ENCODE measurements around the gene TMBIM6. TPM values are rescaled to one million over a fixed set of nuclear protein-coding genes. Genes with fewer than 3 reads are reported as not detected.

Gene TMBIM6
- total and polyA plus RNA-seq, 7 donors = 93.7 to 384 (median 201) TPM

DNA sequence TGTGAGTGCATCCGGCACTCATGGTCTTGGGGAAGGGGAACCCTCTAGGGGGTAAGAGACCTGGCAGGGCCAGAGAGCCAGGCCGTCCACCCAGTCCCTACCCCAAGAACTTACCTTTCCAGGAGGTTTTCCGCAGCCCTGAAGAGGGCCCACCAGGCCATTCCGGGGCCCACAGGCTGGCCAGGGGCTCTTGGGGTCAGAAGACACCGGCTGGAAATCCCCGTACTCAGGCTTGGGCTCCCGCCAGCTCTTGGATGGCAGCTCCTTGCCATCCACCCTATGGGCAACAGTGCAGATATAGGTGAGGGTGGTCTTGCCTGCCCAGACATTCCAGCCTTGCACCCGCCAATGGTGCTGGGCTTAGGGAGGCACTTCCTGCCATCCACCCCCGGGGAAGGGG, 52.3 kb downstream of the TMBIM6 start:
- DNase-seq = peak; percentile 63
- Histone ChIP-seq H3K27me3 (no peaks in the 10 kb centered on the region), H3K4me3 (no peak overlapping the region), H3K4me1 (peaks cover 0 to 6% (median 0%) of the 10 kb centered on the region in 4 donors), H3K36me3 (peaks cover 0 to 55% (median 22%) of the 10 kb centered on the region in 4 donors), H3K27ac (no peak overlapping the region), H3K9me3 (no peaks in the 10 kb centered on the region)
- WGBS, 2 donors = 92 to 94% methylated on average over 9 of the region's 9 CpGs
- TF ChIP-seq EP300 (IDR thresholded peaks at IDR 0.05) (no peak), POLR2AphosphoS5 (IDR thresholded peaks at IDR 0.05) (no peak), POLR2A (IDR thresholded peaks at IDR 0.05) (no peak)
- TF ChIP-seq, protein P1, sequence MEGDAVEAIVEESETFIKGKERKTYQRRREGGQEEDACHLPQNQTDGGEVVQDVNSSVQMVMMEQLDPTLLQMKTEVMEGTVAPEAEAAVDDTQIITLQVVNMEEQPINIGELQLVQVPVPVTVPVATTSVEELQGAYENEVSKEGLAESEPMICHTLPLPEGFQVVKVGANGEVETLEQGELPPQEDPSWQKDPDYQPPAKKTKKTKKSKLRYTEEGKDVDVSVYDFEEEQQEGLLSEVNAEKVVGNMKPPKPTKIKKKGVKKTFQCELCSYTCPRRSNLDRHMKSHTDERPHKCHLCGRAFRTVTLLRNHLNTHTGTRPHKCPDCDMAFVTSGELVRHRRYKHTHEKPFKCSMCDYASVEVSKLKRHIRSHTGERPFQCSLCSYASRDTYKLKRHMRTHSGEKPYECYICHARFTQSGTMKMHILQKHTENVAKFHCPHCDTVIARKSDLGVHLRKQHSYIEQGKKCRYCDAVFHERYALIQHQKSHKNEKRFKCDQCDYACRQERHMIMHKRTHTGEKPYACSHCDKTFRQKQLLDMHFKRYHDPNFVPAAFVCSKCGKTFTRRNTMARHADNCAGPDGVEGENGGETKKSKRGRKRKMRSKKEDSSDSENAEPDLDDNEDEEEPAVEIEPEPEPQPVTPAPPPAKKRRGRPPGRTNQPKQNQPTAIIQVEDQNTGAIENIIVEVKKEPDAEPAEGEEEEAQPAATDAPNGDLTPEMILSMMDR (IDR thresholded peaks at IDR 0.05) = no peak
- intact Hi-C loops (cut with DNase I) = no loop called here

DNA sequence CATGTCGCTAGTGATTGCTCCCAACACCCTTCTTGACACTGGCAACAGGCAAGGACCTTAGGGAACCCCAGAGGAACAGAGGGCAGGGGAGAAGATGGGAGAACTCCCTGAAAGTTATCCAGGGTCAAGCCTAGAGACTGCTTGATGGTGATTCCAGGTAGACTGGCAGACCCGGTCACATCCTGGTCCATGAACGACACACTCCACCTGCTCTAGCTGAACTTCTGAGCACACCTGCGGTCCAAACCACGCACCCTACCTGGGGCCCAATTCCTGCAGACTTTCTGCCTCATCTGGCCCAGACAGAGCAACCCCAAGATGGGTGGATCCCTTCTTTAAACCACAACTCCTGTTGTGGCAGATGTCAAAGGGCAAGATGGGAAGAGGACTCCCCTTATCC, 52.7 kb downstream of the TMBIM6 start:
- H3K4me1 ChIP-seq = peaks cover 0 to 6% (median 0%) of the 10 kb centered on the region in 4 donors
- DNase-seq = peak; percentile 39
- no peak overlapping the region for H3K27ac ChIP-seq
- 93 to 95% methylated on average over 5 of the region's 5 CpGs for WGBS, 2 donors
- no peaks in the 10 kb centered on the region for H3K9me3 ChIP-seq
- intact Hi-C loops (cut with DNase I) = no loop called here
- no peaks in the 10 kb centered on the region for H3K27me3 ChIP-seq
- peaks cover 0 to 57% (median 24%) of the 10 kb centered on the region in 4 donors for H3K36me3 ChIP-seq
- TF ChIP-seq POLR2A (IDR thresholded peaks at IDR 0.05) = no peak
- no peak for TF ChIP-seq EP300 (IDR thresholded peaks at IDR 0.05)
- no peak for TF ChIP-seq POLR2AphosphoS5 (IDR thresholded peaks at IDR 0.05)
- TF ChIP-seq, protein P1 (IDR thresholded peaks at IDR 0.05) = no peak
- H3K4me3 ChIP-seq = no peak overlapping the region

DNA sequence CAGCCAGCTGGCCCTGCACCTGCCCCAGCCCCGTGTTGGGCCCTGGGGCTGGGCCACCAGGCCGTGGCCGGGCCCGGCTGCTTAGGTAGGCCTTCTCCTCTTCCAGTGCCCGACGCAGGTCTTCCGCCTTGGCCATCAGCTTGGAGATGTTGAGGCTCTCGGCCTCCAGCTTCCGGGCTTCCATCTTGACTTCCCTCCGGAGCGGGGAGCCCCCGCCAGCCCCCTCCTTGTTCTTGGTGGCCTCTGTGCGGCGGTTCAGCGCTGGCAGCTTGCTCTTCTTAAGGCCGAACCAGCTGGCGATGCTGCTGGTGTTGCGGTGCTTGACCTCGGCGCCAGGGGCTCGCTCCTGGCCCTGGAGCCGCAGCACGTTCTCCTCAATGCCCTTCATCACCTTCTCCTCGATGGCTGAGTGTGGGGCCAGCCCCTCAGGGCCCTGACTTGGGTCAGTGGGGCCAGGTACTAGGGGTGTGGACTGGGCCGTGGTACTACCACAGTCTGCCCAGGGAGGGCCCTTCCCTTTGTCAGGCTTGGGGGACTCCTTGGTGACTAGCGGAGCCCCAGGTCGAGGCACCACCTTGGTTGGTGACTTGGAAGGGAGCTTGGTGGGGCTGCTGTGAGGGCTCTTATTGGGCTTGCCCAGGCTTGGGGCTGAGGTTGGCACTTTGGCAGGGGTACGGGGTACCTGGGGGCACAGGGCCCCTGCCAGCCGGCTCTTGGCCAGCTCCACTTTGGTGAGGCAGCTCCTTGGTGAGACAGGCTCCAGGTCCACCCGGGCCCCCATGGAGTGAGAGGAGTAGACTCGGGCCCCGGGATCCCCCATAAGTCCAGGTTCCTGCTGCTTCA, 53.7 kb downstream of the TMBIM6 start:
- DNase-seq = peak; percentile 60
- intact Hi-C loops (cut with DNase I) = no loop called here
- TF ChIP-seq POLR2A (IDR thresholded peaks at IDR 0.05) (no peak), POLR2AphosphoS5 (IDR thresholded peaks at IDR 0.05) (peak in 1 of 4 donors; percentile 18)
- 92 to 94% methylated on average over 32 of the region's 32 CpGs for WGBS, 2 donors
- H3K4me3 ChIP-seq = no peak overlapping the region
- H3K4me1 ChIP-seq = peaks cover 0 to 6% (median 0%) of the 10 kb centered on the region in 4 donors
- H3K27ac ChIP-seq = no peak overlapping the region
- peaks cover 0 to 67% (median 24%) of the 10 kb centered on the region in 4 donors for H3K36me3 ChIP-seq
- no peaks in the 10 kb centered on the region for H3K27me3 ChIP-seq
- no peaks in the 10 kb centered on the region for H3K9me3 ChIP-seq

DNA sequence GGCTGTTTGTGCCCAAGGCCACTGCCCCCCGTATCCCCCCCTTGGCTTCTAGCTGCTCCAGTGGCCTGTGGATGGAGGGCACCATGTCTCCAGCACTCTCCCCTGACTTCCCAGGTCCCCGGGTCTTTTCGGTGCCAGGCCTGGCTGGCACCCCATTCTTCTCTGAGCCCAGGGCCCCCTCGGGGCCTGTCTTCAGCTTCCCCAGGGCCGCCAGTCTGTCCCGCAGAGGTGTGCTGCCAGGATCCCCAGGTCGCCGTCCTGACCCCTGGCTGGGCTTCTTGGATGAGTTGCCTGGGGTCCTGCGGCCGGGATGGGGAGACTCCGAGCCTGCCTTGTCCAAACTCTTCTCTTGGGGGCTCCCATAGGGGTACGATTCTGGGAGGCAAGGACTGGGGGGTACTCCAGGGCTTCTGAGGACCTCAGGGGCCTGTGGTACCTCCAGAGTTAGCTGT, 54.3 kb downstream of the TMBIM6 start:
- TF ChIP-seq, protein P1 (IDR thresholded peaks at IDR 0.05) = no peak
- no peak for TF ChIP-seq POLR2AphosphoS5 (IDR thresholded peaks at IDR 0.05)
- no peak for TF ChIP-seq EP300 (IDR thresholded peaks at IDR 0.05)
- no peak for TF ChIP-seq POLR2A (IDR thresholded peaks at IDR 0.05)
- no peaks in the 10 kb centered on the region for H3K9me3 ChIP-seq
- H3K27me3 ChIP-seq = no peaks in the 10 kb centered on the region
- H3K4me1 ChIP-seq = peaks cover 0 to 6% (median 0%) of the 10 kb centered on the region in 4 donors
- no peak overlapping the region for H3K27ac ChIP-seq
- DNase-seq = no peak
- H3K36me3 ChIP-seq = peaks cover 0 to 72% (median 25%) of the 10 kb centered on the region in 4 donors
- no peak overlapping the region for H3K4me3 ChIP-seq
- 90 to 92% methylated on average over 12 of the region's 12 CpGs for WGBS, 2 donors
- intact Hi-C loops (cut with DNase I) = no loop called here

DNA sequence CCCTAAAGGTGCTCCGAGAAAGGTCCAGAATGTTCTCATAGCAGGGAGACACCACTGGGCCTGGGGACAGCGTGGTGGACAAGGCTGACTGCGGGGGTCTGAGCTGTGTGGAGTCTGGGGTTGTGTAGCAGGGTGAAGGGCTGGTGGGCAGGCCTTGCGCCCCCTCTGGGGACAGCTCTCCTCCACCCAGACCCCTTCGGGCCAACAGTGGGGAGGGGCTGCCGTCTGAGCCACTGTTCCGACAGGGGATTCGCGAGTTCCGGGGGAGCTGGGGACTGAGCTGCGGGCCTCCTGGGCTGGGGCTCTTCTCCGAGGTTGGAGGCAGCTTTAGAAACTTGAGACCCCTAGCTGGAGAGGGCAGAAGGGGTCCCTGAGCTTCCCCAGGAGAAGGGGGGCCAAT, 54.8 kb downstream of the TMBIM6 start:
- Histone ChIP-seq H3K36me3 (peaks cover under 1 to 72% (median 30%) of the 10 kb centered on the region in 4 donors), H3K9me3 (no peaks in the 10 kb centered on the region), H3K4me3 (no peak overlapping the region), H3K4me1 (peaks cover 0 to 2% (median 0%) of the 10 kb centered on the region in 4 donors), H3K27me3 (no peaks in the 10 kb centered on the region), H3K27ac (no peak overlapping the region)
- TF ChIP-seq, protein P1 (IDR thresholded peaks at IDR 0.05) = no peak
- no peak for TF ChIP-seq POLR2A (IDR thresholded peaks at IDR 0.05)
- no peak for TF ChIP-seq EP300 (IDR thresholded peaks at IDR 0.05)
- no peak for TF ChIP-seq POLR2AphosphoS5 (IDR thresholded peaks at IDR 0.05)
- DNase-seq = peak; percentile 58
- WGBS, 2 donors = 91 to 94% methylated on average over 12 of the region's 12 CpGs
- intact Hi-C loops (cut with DNase I) = no loop called here
